Endothelial cell of umbilical vein (primary cell): ENCODE measurements around the gene CTNND2.

Source experiments
- CTCF ChIP-seq, 2 donors: IDR thresholded peaks; 1 replicate in 1 of 2; 2 replicates in 1 of 2; pipeline ENCODE4 v1.5.1; 2011; ENCODE audit warnings: low read length in 2 of 2, mild to moderate bottlenecking in 2 of 2, moderate library complexity in 2 of 2, control low read depth in 1 of 2, inconsistent platforms in 1 of 2, low read depth in 1 of 2; ENCODE audit not compliant: insufficient read depth in 1 of 2; ENCODE audit errors: extremely low read depth in 1 of 2
- EZH2 ChIP-seq: IDR thresholded peaks from 2 replicates; pipeline ENCODE4 v1.6.1; 2012; ENCODE audit warnings: borderline replicate concordance, low read depth, mild to moderate bottlenecking, moderate library complexity, low read length, inconsistent platforms; ENCODE audit not compliant: severe bottlenecking

- TF ChIP-seq EZH2: no peak
- no peak for TF ChIP-seq CTCF (IDR thresholded peaks at IDR 0.05; ENCODE audit: extremely low read depth in 1 of 2, insufficient read depth in 1 of 2, low read depth in 1 of 2, low read length in 2 of 2)
These were observed 216.7 kb downstream of the CTNND2 start for GRCh38 chr5:11687498-11687897.
